Kidney (tissue), 14 donors: ENCODE measurements around the gene ALAS1. TPM values are rescaled to one million over a fixed set of nuclear protein-coding genes. Genes with fewer than 3 reads are reported as not detected.

Source experiments
- DNase-seq, 5 donors: peaks; one replicate each; pipeline ENCODE4 v3.0.0-alpha.2; 2013 to 2020
- FAIRE-seq: peaks from 2 replicates; lab custom pipeline; 2012; peaks lifted over from hg19 to GRCh38; lab: Jason Lieb, UNC
- H3K27ac ChIP-seq, 2 donors: one replicate each; pipeline ENCODE4 v1.7.0; 2013; ENCODE audit warnings: low read depth in 2 of 2, low read length in 2 of 2, inconsistent platforms in 1 of 2
- H3K27me3 ChIP-seq: one replicate; pipeline ENCODE4 v1.7.1; 2013; ENCODE audit warnings: low read length, inconsistent platforms; ENCODE audit not compliant: control insufficient read depth, insufficient read depth
- H3K36me3 ChIP-seq, 3 donors: one replicate each; pipeline versions ENCODE4 v1.7.0 to v1.7.1; 2013; ENCODE audit warnings: low read length in 3 of 3, control low read depth in 1 of 3, inconsistent platforms in 1 of 3; ENCODE audit not compliant: insufficient read depth in 3 of 3, control insufficient read depth in 2 of 3
- H3K4me1 ChIP-seq, 3 donors: one replicate each; pipeline versions ENCODE4 v1.7.0 to v1.7.1; 2013; ENCODE audit warnings: low read length in 3 of 3, inconsistent platforms in 1 of 3, low read depth in 1 of 3; ENCODE audit not compliant: control insufficient read depth in 2 of 3, insufficient read depth in 2 of 3
- H3K4me3 ChIP-seq, 3 donors: one replicate each; pipeline versions ENCODE4 v1.7.0 to v1.8.1; 2013; ENCODE audit warnings: low read length in 3 of 3, control low read depth in 1 of 3, inconsistent platforms in 1 of 3
- H3K9ac ChIP-seq, 3 donors: one replicate each; pipeline versions ENCODE4 v1.7.0 to v1.7.1; 2013; ENCODE audit warnings: low read length in 3 of 3, control low read depth in 1 of 3, inconsistent platforms in 1 of 3
- H3K9me3 ChIP-seq, 3 donors: one replicate each; pipeline versions ENCODE4 v1.7.0 to v1.7.1; 2013; ENCODE audit warnings: low read length in 3 of 3, control low read depth in 1 of 3, inconsistent platforms in 1 of 3; ENCODE audit not compliant: control insufficient read depth in 2 of 3, insufficient read depth in 1 of 3
- intact Hi-C: fragments of 100-400 bp; cut with DNase I; formaldehyde crosslinking; loops from one replicate; pipeline ENCODE4 v1.11.1; 2022
- polyA plus RNA-seq: library from polyadenylated mRNA; stranded (reverse); fragments of 350-450 nt; fragmentation: Illumina TruSeq; extraction: RNeasy Lipid Tissue Mini Kit (QIAGEN cat#74804); gene quantifications from one replicate; pipeline ENCODE4 v1.2.3, GENCODE V29; 2014; ENCODE audit warnings: low read depth, low replicate concordance; ENCODE audit not compliant: insufficient read depth
- total RNA-seq: library from RNA; stranded (reverse); fragmentation: NEBNext Ultra II Directional; extraction: Animal tissue kit (Norgen Biotek cat#: 25700); gene quantifications from one replicate; pipeline ENCODE4 v1.2.1, GENCODE V29; 2021
- TF ChIP-seq, protein P1 (sequence below): IDR thresholded peaks from 3 replicates; pipeline ENCODE4 v1.5.1; 2012; ENCODE audit warnings: mild to moderate bottlenecking, moderate library complexity, borderline replicate concordance; ENCODE audit not compliant: insufficient read depth; ENCODE audit errors: extremely low read depth
- donor health status: control.
- donor health status: control.
- donor health status: control.
- donor health status: control.
- donor health status: control.
- donor health status: DM: yes; HTN: yes; CAD: no.
- donor health status: Normal renal cell carcinoma (clear cell type).

ALAS1 gene
- total and polyA plus RNA-seq, 2 donors from 2014 or later, result 42.8 to 77.2 TPM

DNA sequence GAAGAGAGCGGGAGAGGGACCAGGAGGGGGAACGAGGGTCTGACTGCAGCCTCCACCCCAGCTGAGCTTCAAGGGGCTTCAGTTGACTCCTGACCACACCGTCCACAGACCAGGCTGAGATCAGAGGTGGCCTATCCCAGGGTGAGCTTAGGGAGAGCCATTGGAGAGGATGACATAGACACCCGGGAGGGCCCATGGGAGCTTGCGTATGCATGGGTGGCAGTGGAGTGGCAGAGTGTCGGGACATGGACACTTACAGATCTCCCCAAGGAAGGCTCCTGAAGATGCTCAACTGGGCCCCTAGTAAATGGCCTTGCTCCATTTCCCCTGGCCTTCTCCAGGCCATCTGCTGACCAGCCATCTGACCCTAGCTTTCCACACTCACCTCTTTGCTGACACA is 12.6 kb upstream of the ALAS1 start:
- FAIRE-seq (no peak), DNase-seq (no peak)
- H3K27me3 ChIP-seq, result no peaks in the 10 kb centered on the region
- no peaks in the 10 kb centered on the region for H3K9me3 ChIP-seq
- intact Hi-C loops, result no loop called here
- H3K9ac ChIP-seq, result no peak overlapping the region
- H3K4me3 ChIP-seq, result no peak overlapping the region
- H3K4me1 ChIP-seq, result peaks cover 0 to 8% (median 0%) of the 10 kb centered on the region in 3 donors
- no peaks in the 10 kb centered on the region for H3K36me3 ChIP-seq
- no peak overlapping the region for H3K27ac ChIP-seq
- TF ChIP-seq, protein P1, sequence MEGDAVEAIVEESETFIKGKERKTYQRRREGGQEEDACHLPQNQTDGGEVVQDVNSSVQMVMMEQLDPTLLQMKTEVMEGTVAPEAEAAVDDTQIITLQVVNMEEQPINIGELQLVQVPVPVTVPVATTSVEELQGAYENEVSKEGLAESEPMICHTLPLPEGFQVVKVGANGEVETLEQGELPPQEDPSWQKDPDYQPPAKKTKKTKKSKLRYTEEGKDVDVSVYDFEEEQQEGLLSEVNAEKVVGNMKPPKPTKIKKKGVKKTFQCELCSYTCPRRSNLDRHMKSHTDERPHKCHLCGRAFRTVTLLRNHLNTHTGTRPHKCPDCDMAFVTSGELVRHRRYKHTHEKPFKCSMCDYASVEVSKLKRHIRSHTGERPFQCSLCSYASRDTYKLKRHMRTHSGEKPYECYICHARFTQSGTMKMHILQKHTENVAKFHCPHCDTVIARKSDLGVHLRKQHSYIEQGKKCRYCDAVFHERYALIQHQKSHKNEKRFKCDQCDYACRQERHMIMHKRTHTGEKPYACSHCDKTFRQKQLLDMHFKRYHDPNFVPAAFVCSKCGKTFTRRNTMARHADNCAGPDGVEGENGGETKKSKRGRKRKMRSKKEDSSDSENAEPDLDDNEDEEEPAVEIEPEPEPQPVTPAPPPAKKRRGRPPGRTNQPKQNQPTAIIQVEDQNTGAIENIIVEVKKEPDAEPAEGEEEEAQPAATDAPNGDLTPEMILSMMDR, result no peak

DNA sequence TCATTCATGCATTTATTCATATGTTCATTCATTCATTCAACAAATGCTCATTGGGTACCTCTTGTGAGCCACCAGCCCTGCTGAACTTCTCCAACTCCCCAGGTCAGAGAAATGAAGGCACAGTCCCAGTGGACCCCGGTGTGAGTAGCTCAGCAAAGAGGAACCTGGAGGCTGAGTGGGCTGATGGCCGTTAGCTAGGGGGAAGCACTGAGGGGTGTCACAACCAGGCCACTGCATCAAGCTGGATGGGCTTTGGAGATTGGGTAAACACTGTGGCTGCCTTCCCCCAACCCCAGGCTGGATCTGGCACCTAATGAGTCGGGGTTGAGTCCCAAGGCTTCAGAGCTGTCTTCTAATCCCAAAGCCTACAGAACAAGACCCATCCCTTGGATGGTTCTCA is 12.1 kb upstream of the ALAS1 start:
- FAIRE-seq (no peak), DNase-seq (no peak)
- Histone ChIP-seq H3K4me3 (no peak overlapping the region), H3K4me1 (peaks cover 0 to 14% (median 0%) of the 10 kb centered on the region in 3 donors), H3K9ac (no peak overlapping the region), H3K36me3 (no peaks in the 10 kb centered on the region), H3K9me3 (no peaks in the 10 kb centered on the region), H3K27ac (no peak overlapping the region), H3K27me3 (no peaks in the 10 kb centered on the region)
- intact Hi-C loops, result no loop called here
- TF ChIP-seq, protein P1, result no peak

DNA sequence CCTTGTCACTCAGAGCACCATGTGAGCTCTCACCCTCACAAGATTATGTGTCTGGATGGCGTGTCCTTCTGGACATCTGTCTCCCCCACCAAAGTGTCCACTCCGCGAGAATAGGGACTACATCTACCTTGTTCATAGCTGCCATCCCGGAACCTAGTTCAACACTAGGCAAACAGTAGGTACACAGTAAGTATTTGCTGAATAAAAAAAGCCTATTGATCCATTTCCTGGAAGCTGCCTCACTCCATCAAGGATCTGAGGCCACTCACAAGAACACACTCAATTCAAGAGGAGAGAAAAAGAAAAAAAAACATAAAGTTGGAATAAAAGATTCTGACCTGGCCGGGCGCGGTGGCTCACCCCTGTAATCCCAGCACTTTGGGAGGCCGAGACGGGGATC is 11.2 kb upstream of the ALAS1 start:
- H3K9me3 ChIP-seq, result no peaks in the 10 kb centered on the region
- H3K9ac ChIP-seq, result no peak overlapping the region
- intact Hi-C loops, result no loop called here
- H3K4me3 ChIP-seq, result no peak overlapping the region
- H3K36me3 ChIP-seq, result no peaks in the 10 kb centered on the region
- no peak overlapping the region for H3K27ac ChIP-seq
- no peaks in the 10 kb centered on the region for H3K27me3 ChIP-seq
- DNase-seq (no peak), FAIRE-seq (no peak)
- TF ChIP-seq, protein P1, result no peak
- H3K4me1 ChIP-seq, result peaks cover 0 to 14% (median 0%) of the 10 kb centered on the region in 3 donors

DNA sequence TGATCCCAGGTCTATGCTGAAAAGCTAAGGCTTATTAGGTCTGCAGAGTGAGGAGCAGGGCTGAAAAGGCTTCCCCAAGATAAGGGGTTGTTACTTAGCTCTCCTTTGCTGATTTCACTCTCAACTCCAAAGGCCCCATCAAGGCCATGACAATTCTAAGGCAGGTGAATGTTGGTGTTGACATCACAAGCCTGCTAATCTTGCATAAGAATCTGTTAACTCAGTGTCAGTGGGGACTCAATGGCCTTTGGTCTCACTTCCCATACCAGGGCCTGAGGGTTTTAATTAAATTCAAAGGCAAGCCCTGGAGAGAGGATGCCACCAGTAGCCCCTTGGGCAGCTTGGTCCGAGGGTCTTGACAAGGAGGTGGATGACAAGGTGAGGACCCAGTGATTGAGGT is 9.4 kb upstream of the ALAS1 start:
- H3K27me3 ChIP-seq, result no peaks in the 10 kb centered on the region
- no peak overlapping the region for H3K4me3 ChIP-seq
- no peak for DNase-seq
- intact Hi-C loops, result no loop called here
- peak overlapping the region; percentile 44 to 70 for H3K27ac ChIP-seq
- FAIRE-seq, result no peak
- peaks cover 0 to 14% (median 0%) of the 10 kb centered on the region in 3 donors for H3K4me1 ChIP-seq
- no peaks in the 10 kb centered on the region for H3K9me3 ChIP-seq
- TF ChIP-seq, protein P1, result no peak
- H3K9ac ChIP-seq, result no peak overlapping the region
- no peaks in the 10 kb centered on the region for H3K36me3 ChIP-seq
